A673 (cell line): Measurements from ENCODE around the gene RER1. TPM values are rescaled to one million over a fixed set of nuclear protein-coding genes. Genes with fewer than 3 reads are reported as not detected.
A peak's percentile ranks its signal among the peaks of the same experiment; 100 is the strongest.

Experiments used
- BruUV-seq: library from RNA; stranded (reverse); fragments of 400-500 nt; replicated peaks from 2 replicates; lab custom pipeline; 2021; lab: Mats Ljungman, UMichigan
- CTCF ChIA-PET: fragments of 300-600 bp; sonication (Branson Sonifier 250); formaldehyde crosslinking; loops from one replicate; lab custom pipeline; 2022; ENCODE audit warnings: antibody characterized with exemption; lab: Charles Lee
- POLR2A ChIA-PET: fragments of 300-600 bp; sonication (Branson Sonifier 250); formaldehyde crosslinking; loops from one replicate; lab custom pipeline; 2022; ENCODE audit warnings: antibody characterized with exemption; ENCODE audit not compliant: low non-redundant PET; lab: Charles Lee
- DNase-seq: peaks from one replicate; pipeline ENCODE4 v3.0.0-alpha.2; 2015; ENCODE audit warnings: low spot score
- H3K27ac ChIP-seq: fragments of 200-600 bp; sonication (generic); 2 replicates; pipeline ENCODE4 v1.5.1; 2016; ENCODE audit warnings: mixed run types, low read depth, mild to moderate bottlenecking, mixed read lengths, antibody characterized with exemption, low read length; ENCODE audit not compliant: poor library complexity, severe bottlenecking
- H3K27me3 ChIP-seq: fragments of 200-600 bp; sonication (generic); replicated peaks from 2 replicates; pipeline ENCODE4 v1.6.1; 2017; ENCODE audit warnings: mixed run types, low read depth, mild to moderate bottlenecking, mixed read lengths, antibody characterized with exemption, low read length; ENCODE audit not compliant: insufficient read depth, poor library complexity
- H3K36me3 ChIP-seq: fragments of 200-600 bp; sonication (generic); 2 replicates; pipeline ENCODE4 v1.6.1; 2016; ENCODE audit warnings: mixed run types, mild to moderate bottlenecking, mixed read lengths, antibody characterized with exemption, low read length; ENCODE audit not compliant: insufficient read depth, poor library complexity, severe bottlenecking
- H3K4me1 ChIP-seq: fragments of 200-600 bp; sonication (generic); 2 replicates; pipeline ENCODE4 v1.6.1; 2017; ENCODE audit warnings: mixed run types, mild to moderate bottlenecking, mixed read lengths, antibody characterized with exemption, low read length; ENCODE audit not compliant: insufficient read depth, poor library complexity, severe bottlenecking
- H3K4me3 ChIP-seq: fragments of 200-600 bp; sonication (generic); 2 replicates; pipeline ENCODE4 v1.5.1; 2016; ENCODE audit warnings: low read depth, mixed run types, mild to moderate bottlenecking, mixed read lengths, low read length; ENCODE audit not compliant: poor library complexity, severe bottlenecking
- H3K9me3 ChIP-seq: fragments of 200-600 bp; sonication (generic); 2 replicates; pipeline ENCODE4 v1.6.1; 2016; ENCODE audit warnings: mixed run types, low read depth, mild to moderate bottlenecking, mixed read lengths, antibody characterized with exemption, low read length; ENCODE audit not compliant: poor library complexity, severe bottlenecking
- EZH2 ChIP-seq: fragments of 200-600 bp; sonication (generic); IDR thresholded peaks from 2 replicates; pipeline ENCODE4 v1.6.1; 2017; ENCODE audit warnings: borderline replicate concordance, low read depth, mild to moderate bottlenecking, mixed read lengths, antibody characterized with exemption, low read length; ENCODE audit not compliant: poor library complexity, severe bottlenecking
- intact Hi-C: fragments of 100-400 bp; cut with micrococcal nuclease; formaldehyde crosslinking; loops from one replicate; pipeline ENCODE4 v1.10.0; 2022; ENCODE audit not compliant: unreplicated experiment
- total RNA-seq: library from RNA; stranded (reverse); gene quantifications from 2 replicates; pipeline ENCODE4 v1.2.3, GENCODE V29; 2021
- TF ChIP-seq, protein P1 (sequence below): fragments of 300-800, 200-600 bp; sonication (generic); conservative IDR thresholded peaks from 2 replicates; pipeline ENCODE4 v1.5.1; 2017; ENCODE audit warnings: low read depth, mild to moderate bottlenecking, antibody characterized with exemption, low read length, moderate library complexity, mixed read lengths

Gene RER1
- total RNA-seq, 1 experiment from 2014 or later, result 154 TPM

DNA sequence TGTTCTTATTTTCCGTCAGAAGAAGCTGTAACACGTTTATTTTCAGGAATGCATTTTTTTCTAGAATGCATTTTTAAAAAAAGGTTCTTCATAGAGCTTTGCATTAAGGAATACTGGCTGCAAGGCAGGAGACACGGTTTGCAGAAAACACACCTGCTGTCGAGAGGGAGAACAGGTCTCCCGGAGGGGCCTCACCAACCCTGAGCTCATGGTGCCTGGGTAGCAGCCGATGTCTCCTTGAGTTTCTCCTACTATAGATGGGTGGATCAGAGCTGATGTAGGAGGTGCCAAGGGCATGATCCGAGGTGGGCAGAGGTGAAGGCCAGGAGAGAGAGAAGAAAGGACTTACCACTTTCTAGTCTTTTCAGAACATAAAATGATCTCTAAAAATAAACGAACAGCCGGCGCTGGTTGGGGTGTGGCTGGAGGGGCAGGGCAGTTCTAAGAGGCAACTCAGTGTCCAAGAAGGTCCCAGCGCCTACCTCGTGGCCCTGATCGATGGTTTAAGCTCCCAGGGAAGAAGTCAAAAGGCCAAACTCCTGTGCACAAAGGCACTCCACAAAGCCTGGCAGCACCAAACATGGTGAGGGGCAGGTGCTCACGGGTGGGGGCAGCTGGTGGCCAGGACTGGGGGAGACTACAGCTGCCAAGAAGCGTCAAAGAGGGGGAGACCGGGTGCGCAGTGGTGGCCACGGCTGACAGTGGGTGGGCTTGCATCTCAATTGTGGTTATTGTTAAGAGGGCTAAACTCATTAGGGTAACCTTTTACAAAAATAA lies 12.5 kb upstream of the RER1 start:
- ChIA-PET POLR2A (no interaction called here), CTCF (interaction anchor here (0.8 kb wide), 1 partner anchor 184 kb away, joined by 3 read pairs; no protein-coding TSS in a partner anchor)
- DNase-seq, result no peak
- Histone ChIP-seq H3K4me3 (no peak overlapping the region), H3K36me3 (no peaks in the 10 kb centered on the region), H3K9me3 (no peaks in the 10 kb centered on the region), H3K27me3 (no peaks in the 10 kb centered on the region), H3K27ac (no peak overlapping the region), H3K4me1 (no peaks in the 10 kb centered on the region)
- TF ChIP-seq EZH2, result no peak
- TF ChIP-seq, protein P1, sequence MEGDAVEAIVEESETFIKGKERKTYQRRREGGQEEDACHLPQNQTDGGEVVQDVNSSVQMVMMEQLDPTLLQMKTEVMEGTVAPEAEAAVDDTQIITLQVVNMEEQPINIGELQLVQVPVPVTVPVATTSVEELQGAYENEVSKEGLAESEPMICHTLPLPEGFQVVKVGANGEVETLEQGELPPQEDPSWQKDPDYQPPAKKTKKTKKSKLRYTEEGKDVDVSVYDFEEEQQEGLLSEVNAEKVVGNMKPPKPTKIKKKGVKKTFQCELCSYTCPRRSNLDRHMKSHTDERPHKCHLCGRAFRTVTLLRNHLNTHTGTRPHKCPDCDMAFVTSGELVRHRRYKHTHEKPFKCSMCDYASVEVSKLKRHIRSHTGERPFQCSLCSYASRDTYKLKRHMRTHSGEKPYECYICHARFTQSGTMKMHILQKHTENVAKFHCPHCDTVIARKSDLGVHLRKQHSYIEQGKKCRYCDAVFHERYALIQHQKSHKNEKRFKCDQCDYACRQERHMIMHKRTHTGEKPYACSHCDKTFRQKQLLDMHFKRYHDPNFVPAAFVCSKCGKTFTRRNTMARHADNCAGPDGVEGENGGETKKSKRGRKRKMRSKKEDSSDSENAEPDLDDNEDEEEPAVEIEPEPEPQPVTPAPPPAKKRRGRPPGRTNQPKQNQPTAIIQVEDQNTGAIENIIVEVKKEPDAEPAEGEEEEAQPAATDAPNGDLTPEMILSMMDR, result no peak
- BruUV-seq, result no TSS peak
- intact Hi-C loops, result no loop called here

GRCh38 chr1:2379733-2380404 lies 11.8 kb upstream of the RER1 start:
- no peaks in the 10 kb centered on the region for H3K36me3 ChIP-seq
- BruUV-seq, result no TSS peak
- no peak overlapping the region for H3K27ac ChIP-seq
- TF ChIP-seq, protein P1, result no peak
- TF ChIP-seq EZH2, result no peak
- no peak overlapping the region for H3K4me3 ChIP-seq
- intact Hi-C loops, result no loop called here
- no peak for DNase-seq
- ChIA-PET CTCF (no interaction called here), POLR2A (no interaction called here)
- H3K4me1 ChIP-seq, result no peaks in the 10 kb centered on the region
- no peaks in the 10 kb centered on the region for H3K9me3 ChIP-seq
- no peaks in the 10 kb centered on the region for H3K27me3 ChIP-seq

- no TSS peak for BruUV-seq
- peaks cover 3% of the 10 kb centered on the region for H3K4me1 ChIP-seq
- CTCF ChIA-PET, result interaction anchor here (0.5 to 2.5 kb wide), 15 partner anchors 10 to 634 kb away, joined by 3 to 70 read pairs (median 4); partner anchors contain the start of genes FAAP20, MORN1, PANK4 and RER1
- TF ChIP-seq, protein P1, result no peak
- TF ChIP-seq EZH2, result no peak
- H3K4me3 ChIP-seq, result no peak overlapping the region
- H3K36me3 ChIP-seq, result no peaks in the 10 kb centered on the region
- peak overlapping the region; percentile 30 for H3K27ac ChIP-seq
- H3K9me3 ChIP-seq, result no peaks in the 10 kb centered on the region
- intact Hi-C loops, result loop anchor here (1.0 kb wide), 1 partner anchor 186 kb away; no protein-coding TSS in a partner anchor
- POLR2A ChIA-PET, result interaction anchor here (0.6 kb wide), 2 partner anchors 11 to 12 kb away, joined by 3 to 7 read pairs; partner anchors contain the start of genes MORN1 and RER1
- no peak for DNase-seq
- H3K27me3 ChIP-seq, result no peaks in the 10 kb centered on the region
These were observed 10.6 kb upstream of the RER1 start for GRCh38 chr1:2380816-2381591.
